GM21360 (cell line): ENCODE measurements around the gene MAPK10.

Experiments used
- ATAC-seq: cut with Tn5 transposase; IDR thresholded peaks from one replicate; pipeline ENCODE4 v1.9.1; 2021; ENCODE audit warnings: mild to moderate bottlenecking, moderate library complexity; ENCODE audit not compliant: unreplicated experiment

The MAPK10 gene

DNA sequence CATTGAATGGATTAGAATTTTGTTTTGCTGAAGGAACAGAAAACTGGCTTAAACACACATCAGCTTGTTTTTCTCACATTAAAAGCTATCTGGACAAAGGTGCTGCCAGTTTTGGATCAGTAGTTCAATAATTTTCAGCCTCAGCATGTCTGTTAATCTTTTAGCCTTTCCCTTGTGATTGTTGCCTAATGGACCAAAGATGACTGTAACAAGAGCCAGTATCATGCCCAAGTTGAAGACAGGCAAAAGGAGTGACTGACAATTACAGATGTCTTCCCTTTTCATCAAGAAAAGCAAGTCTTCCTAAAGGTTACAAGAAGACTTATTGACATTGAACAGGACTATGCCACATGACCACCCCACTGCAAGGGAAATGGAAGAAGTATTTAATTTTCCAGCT lies 419.7 kb downstream of the MAPK10 start:
- ATAC-seq: no peak
